Cardiac muscle cell (in vitro differentiated cells and primary cell): Measurements from ENCODE around the gene SPG21. TPM values are rescaled to one million over a fixed set of nuclear protein-coding genes. Genes with fewer than 3 reads are reported as not detected.
A peak's percentile ranks its signal among the peaks of the same experiment; 100 is the strongest.

Experiments used
- DNase-seq, 2 donors: peaks; one replicate each; pipeline versions ENCODE4 v3.0.0 to v3.0.0-alpha.2; 2010 to 2017; ENCODE audit warnings: low read depth in 1 of 2, low spot score in 1 of 2
- H3K27ac ChIP-seq: fragments of 200-600 bp; sonication (generic); 2 replicates; pipeline ENCODE4 v1.5.1; 2016
- H3K27me3 ChIP-seq: fragments of 200-600 bp; sonication (generic); 2 replicates; pipeline ENCODE4 v1.6.0; 2016; ENCODE audit warnings: control low read depth
- H3K36me3 ChIP-seq: fragments of 200-600 bp; sonication (generic); 2 replicates; pipeline ENCODE4 v1.5.1; 2016; ENCODE audit warnings: control low read depth
- H3K4me1 ChIP-seq: fragments of 200-600 bp; sonication (generic); 2 replicates; pipeline ENCODE4 v1.8.1; 2017; ENCODE audit warnings: low read depth, mild to moderate bottlenecking, mixed run types
- H3K4me3 ChIP-seq: fragments of 200-600 bp; sonication (generic); 2 replicates; pipeline ENCODE4 v1.5.1; 2016; ENCODE audit warnings: mild to moderate bottlenecking
- H3K9me3 ChIP-seq: fragments of 200-600 bp; sonication (generic); 2 replicates; pipeline ENCODE4 v1.5.1; 2017; ENCODE audit warnings: low read depth, mild to moderate bottlenecking, control low read depth
- CTCF ChIP-seq: IDR thresholded peaks from 2 replicates; pipeline ENCODE4 v1.5.1; 2012; ENCODE audit warnings: low read depth, mild to moderate bottlenecking, low read length
- polyA plus RNA-seq: library from polyadenylated mRNA; unstranded; fragments of >200 nt; fragmentation: Nextera tagmentation; extraction: Ambion mirVana; gene quantifications from 2 replicates; pipeline ENCODE4 v1.2.1, GENCODE V29; 2016
- total RNA-seq: library from RNA; depleted of rRNA; stranded (reverse); fragments of >200 nt; gene quantifications from 2 replicates; pipeline ENCODE4 v1.2.3, GENCODE V29; 2016

SPG21 gene
- total and polyA plus RNA-seq, 2 experiments from 2014 or later, result 84.3 to 136 TPM

GRCh38 chr15:64942356-64942755 lies 47.4 kb downstream of the SPG21 start:
- TF ChIP-seq CTCF, result no peak
- no peaks in the 10 kb centered on the region for H3K36me3 ChIP-seq
- no peaks in the 10 kb centered on the region for H3K9me3 ChIP-seq
- H3K27me3 ChIP-seq, result no peaks in the 10 kb centered on the region
- H3K4me1 ChIP-seq, result no peaks in the 10 kb centered on the region
- no peak for DNase-seq
- H3K27ac ChIP-seq, result no peak overlapping the region
- no peak overlapping the region for H3K4me3 ChIP-seq

- Histone ChIP-seq H3K9me3 (no peaks in the 10 kb centered on the region), H3K4me1 (no peaks in the 10 kb centered on the region), H3K27me3 (no peaks in the 10 kb centered on the region), H3K36me3 (no peaks in the 10 kb centered on the region), H3K27ac (no peak overlapping the region), H3K4me3 (no peak overlapping the region)
- TF ChIP-seq CTCF, result no peak
- peak in 1 of 2 donors; percentile 25 for DNase-seq
Observed at GRCh38 chr15:64938192-64938591, 51.5 kb downstream of the SPG21 start.

GRCh38 chr15:64934023-64934422 lies 55.7 kb downstream of the SPG21 start:
- no peaks in the 10 kb centered on the region for H3K36me3 ChIP-seq
- no peak for DNase-seq
- no peak for TF ChIP-seq CTCF

GRCh38 chr15:64931381-64931780 lies 58.3 kb downstream of the SPG21 start:
- Histone ChIP-seq H3K27ac (no peak overlapping the region), H3K27me3 (no peaks in the 10 kb centered on the region), H3K9me3 (no peaks in the 10 kb centered on the region), H3K36me3 (no peaks in the 10 kb centered on the region), H3K4me1 (peaks cover 12% of the 10 kb centered on the region), H3K4me3 (no peak overlapping the region)
- DNase-seq, result no peak
- TF ChIP-seq CTCF, result no peak

More at GRCh38 chr15:64934023-64934422, 55.7 kb downstream of the SPG21 start:
- peaks cover 2% of the 10 kb centered on the region for H3K4me1 ChIP-seq
- H3K4me3 ChIP-seq, result no peak overlapping the region
- no peaks in the 10 kb centered on the region for H3K27me3 ChIP-seq
- no peaks in the 10 kb centered on the region for H3K9me3 ChIP-seq
- no peak overlapping the region for H3K27ac ChIP-seq

GRCh38 chr15:64930778-64931371 lies 58.8 kb downstream of the SPG21 start:
- H3K4me1 ChIP-seq, result peaks cover 12% of the 10 kb centered on the region
- no peak for TF ChIP-seq CTCF
- H3K27ac ChIP-seq, result no peak overlapping the region
- H3K9me3 ChIP-seq, result no peaks in the 10 kb centered on the region
- DNase-seq, result peak in 1 of 2 donors; percentile 65
- H3K36me3 ChIP-seq, result no peaks in the 10 kb centered on the region
- H3K4me3 ChIP-seq, result no peak overlapping the region
- no peaks in the 10 kb centered on the region for H3K27me3 ChIP-seq
